Measurements from ENCODE around the gene FCHSD2. TPM values are rescaled to one million over a fixed set of nuclear protein-coding genes. Genes with fewer than 3 reads are reported as not detected.

The FCHSD2 gene
- total and polyA plus RNA-seq, 2 donors (not counting 1 experiment from before 2014, with no cell fraction given): 113 to 189 TPM

DNA sequence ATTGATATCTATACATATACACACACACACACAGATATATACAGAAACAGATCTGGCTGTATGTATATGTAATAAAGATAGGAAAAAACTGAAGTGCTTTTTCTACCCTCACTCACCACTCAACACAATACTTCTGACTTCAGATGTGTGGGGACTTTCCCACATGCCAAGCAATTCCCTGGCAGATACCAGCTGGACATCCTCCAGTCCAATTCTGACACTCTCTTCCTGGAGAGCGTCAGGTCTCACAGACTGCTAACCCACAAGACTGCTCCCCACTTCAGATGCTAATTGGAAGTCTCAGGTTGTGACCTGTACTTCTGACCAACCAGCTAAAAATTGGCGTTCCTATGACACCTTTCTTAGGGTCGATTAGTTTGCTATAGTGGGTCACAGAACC, 187.3 kb downstream of the FCHSD2 start:
- Histone ChIP-seq H3K36me3 (replicated peaks in 1 of 2; ENCODE audit: control extremely low read depth in 1 of 2, control insufficient read depth in 1 of 2, extremely low read depth in 1 of 2, insufficient read depth in 2 of 2, low read length in 1 of 2) (peaks cover 3 to 23% of the 10 kb centered on the region in 2 experiments), H3K4me3 (ENCODE audit: control extremely low read depth in 1 of 5, extremely low read depth in 1 of 5, insufficient read depth in 1 of 5, low read depth in 2 of 5, low read length in 4 of 5) (no peak overlapping the region), H3K27ac (ENCODE audit: low read length in 2 of 2) (peak overlapping the region in 1 of 2 donors; percentile 82), H3K9ac (ENCODE audit: low read length) (no peak overlapping the region), H3K27me3 (replicated peaks in 1 of 4; ENCODE audit: control extremely low read depth in 1 of 4, control insufficient read depth in 3 of 4, insufficient read depth in 4 of 4, low read length in 3 of 4) (no peaks in the 10 kb centered on the region), H3K4me2 (replicated peaks; ENCODE audit: low read depth, low read length, poor library complexity, severe bottlenecking) (peak overlapping the region; percentile 17), H3K79me2 (ENCODE audit: control insufficient read depth, insufficient read depth, low read length) (peaks cover 93% of the 10 kb centered on the region), H4K20me1 (ENCODE audit: control insufficient read depth, insufficient read depth, low read length, poor library complexity, severe bottlenecking) (no peaks in the 10 kb centered on the region), H3K9me3 (ENCODE audit: control extremely low read depth in 1 of 3, control insufficient read depth in 2 of 3, insufficient read depth in 1 of 3, low read length in 2 of 3) (no peaks in the 10 kb centered on the region), H2AFZ (ENCODE audit: insufficient read depth, low read depth, low read length, poor library complexity, severe bottlenecking) (no peak overlapping the region), H3K4me1 (ENCODE audit: control insufficient read depth in 2 of 2, insufficient read depth in 2 of 2, low read length in 2 of 2) (peaks cover 58 to 60% of the 10 kb centered on the region in 2 donors)
- Mint-ChIP-seq H3K4me1 (peaks cover 67% of the 10 kb centered on the region), H3K27me3 (no peaks in the 10 kb centered on the region), H3K4me3 (no peak overlapping the region), H3K9me3 (ENCODE audit: insufficient read depth) (peaks cover 6% of the 10 kb centered on the region), H3K27ac (peak overlapping the region; percentile 51)
- WGBS (ENCODE audit: insufficient coverage): 83% methylated on average over 1 of the region's 3 CpGs
- no peak for ATAC-seq (ENCODE audit: low read depth)
- POLR2A ChIA-PET: interaction anchor here (0.6 kb wide), 1 partner anchor 75 kb away, joined by 5 read pairs; no protein-coding TSS in a partner anchor
- DNase-seq: no peak
- TF ChIP-seq, protein P1, sequence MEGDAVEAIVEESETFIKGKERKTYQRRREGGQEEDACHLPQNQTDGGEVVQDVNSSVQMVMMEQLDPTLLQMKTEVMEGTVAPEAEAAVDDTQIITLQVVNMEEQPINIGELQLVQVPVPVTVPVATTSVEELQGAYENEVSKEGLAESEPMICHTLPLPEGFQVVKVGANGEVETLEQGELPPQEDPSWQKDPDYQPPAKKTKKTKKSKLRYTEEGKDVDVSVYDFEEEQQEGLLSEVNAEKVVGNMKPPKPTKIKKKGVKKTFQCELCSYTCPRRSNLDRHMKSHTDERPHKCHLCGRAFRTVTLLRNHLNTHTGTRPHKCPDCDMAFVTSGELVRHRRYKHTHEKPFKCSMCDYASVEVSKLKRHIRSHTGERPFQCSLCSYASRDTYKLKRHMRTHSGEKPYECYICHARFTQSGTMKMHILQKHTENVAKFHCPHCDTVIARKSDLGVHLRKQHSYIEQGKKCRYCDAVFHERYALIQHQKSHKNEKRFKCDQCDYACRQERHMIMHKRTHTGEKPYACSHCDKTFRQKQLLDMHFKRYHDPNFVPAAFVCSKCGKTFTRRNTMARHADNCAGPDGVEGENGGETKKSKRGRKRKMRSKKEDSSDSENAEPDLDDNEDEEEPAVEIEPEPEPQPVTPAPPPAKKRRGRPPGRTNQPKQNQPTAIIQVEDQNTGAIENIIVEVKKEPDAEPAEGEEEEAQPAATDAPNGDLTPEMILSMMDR (IDR thresholded peaks at IDR 0.05): no peak
- no peak for TF ChIP-seq EZH2 (IDR thresholded peaks at IDR 0.05; ENCODE audit: borderline replicate concordance, insufficient read depth, low read depth, low read length, poor library complexity, severe bottlenecking)
- CTCF ChIA-PET: interaction anchor here (0.5 kb wide), 1 partner anchor 142 kb away, joined by 3 read pairs; no protein-coding TSS in a partner anchor
- intact Hi-C loops (cut with micrococcal nuclease): no loop called here

DNA sequence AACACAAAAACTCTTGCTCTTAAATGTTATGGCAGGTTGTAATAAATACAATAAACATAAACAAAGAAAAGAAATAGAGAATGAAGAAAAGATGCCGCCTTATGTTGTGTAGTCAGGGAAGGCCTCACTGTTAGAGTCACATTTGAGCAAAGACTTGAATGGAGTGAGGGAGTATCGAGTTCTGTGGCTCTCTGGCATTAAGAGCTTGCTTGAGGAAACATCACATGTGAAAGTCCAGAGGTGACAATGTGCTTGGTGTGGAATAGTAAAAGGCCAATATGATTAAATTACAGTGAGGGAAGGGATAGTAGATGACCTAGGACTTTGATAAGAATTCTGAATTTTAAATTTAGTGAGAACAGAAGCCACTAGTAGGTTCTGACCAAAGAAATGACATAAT, 188.5 kb downstream of the FCHSD2 start:
- H3K4me1 Mint-ChIP-seq: peaks cover 70% of the 10 kb centered on the region
- peaks cover 94% of the 10 kb centered on the region for H3K79me2 ChIP-seq (ENCODE audit: control insufficient read depth, insufficient read depth, low read length)
- H3K27me3 Mint-ChIP-seq: no peaks in the 10 kb centered on the region
- peaks cover 58 to 65% of the 10 kb centered on the region in 2 donors for H3K4me1 ChIP-seq (ENCODE audit: control insufficient read depth in 2 of 2, insufficient read depth in 2 of 2, low read length in 2 of 2)
- H3K27me3 ChIP-seq (replicated peaks in 1 of 4; ENCODE audit: control extremely low read depth in 1 of 4, control insufficient read depth in 3 of 4, insufficient read depth in 4 of 4, low read length in 3 of 4): no peaks in the 10 kb centered on the region
- ChIA-PET CTCF (interaction anchor here (2.2 kb wide), 1 partner anchor 30 kb away, joined by 6 read pairs; no protein-coding TSS in a partner anchor), POLR2A (interaction anchor here (0.7 kb wide), 1 partner anchor 107 kb away, joined by 3 read pairs; no protein-coding TSS in a partner anchor)
- H3K9me3 ChIP-seq (ENCODE audit: control extremely low read depth in 1 of 3, control insufficient read depth in 2 of 3, insufficient read depth in 1 of 3, low read length in 2 of 3): no peaks in the 10 kb centered on the region
- H3K4me3 Mint-ChIP-seq: peak overlapping the region; percentile 4
- H3K36me3 ChIP-seq (replicated peaks in 1 of 2; ENCODE audit: control extremely low read depth in 1 of 2, control insufficient read depth in 1 of 2, extremely low read depth in 1 of 2, insufficient read depth in 2 of 2, low read length in 1 of 2): peaks cover 3 to 14% of the 10 kb centered on the region in 2 experiments
- intact Hi-C loops (cut with micrococcal nuclease): no loop called here
- no peak overlapping the region for H3K4me3 ChIP-seq (ENCODE audit: control extremely low read depth in 1 of 5, extremely low read depth in 1 of 5, insufficient read depth in 1 of 5, low read depth in 2 of 5, low read length in 4 of 5)
- 93% methylated on average over 2 of the region's 2 CpGs for WGBS (ENCODE audit: insufficient coverage)
- no peak overlapping the region for H3K9ac ChIP-seq (ENCODE audit: low read length)
- no peak for DNase-seq
- no peaks in the 10 kb centered on the region for H4K20me1 ChIP-seq (ENCODE audit: control insufficient read depth, insufficient read depth, low read length, poor library complexity, severe bottlenecking)
- H3K9me3 Mint-ChIP-seq (ENCODE audit: insufficient read depth): peaks cover 6% of the 10 kb centered on the region
- H3K27ac ChIP-seq (ENCODE audit: low read length in 2 of 2): peak overlapping the region; percentile 64 to 82
- peak overlapping the region; percentile 64 for H3K4me2 ChIP-seq (replicated peaks; ENCODE audit: low read depth, low read length, poor library complexity, severe bottlenecking)
- peak overlapping the region; percentile 66 for H3K27ac Mint-ChIP-seq
- ATAC-seq (ENCODE audit: low read depth): no peak
- TF ChIP-seq, protein P1 (IDR thresholded peaks at IDR 0.05): no peak
- no peak for TF ChIP-seq EZH2 (IDR thresholded peaks at IDR 0.05; ENCODE audit: borderline replicate concordance, insufficient read depth, low read depth, low read length, poor library complexity, severe bottlenecking)
- no peak overlapping the region for H2AFZ ChIP-seq (ENCODE audit: insufficient read depth, low read depth, low read length, poor library complexity, severe bottlenecking)

Data from B cell (primary cell).